ENCODE data around the gene CLSTN2. TPM values are rescaled to one million over a fixed set of nuclear protein-coding genes. Genes with fewer than 3 reads are reported as not detected.

The CLSTN2 gene
- total and polyA plus RNA-seq, 2 experiments from 2014 or later, result 3.5 to 7.0 TPM

- no peaks in the 10 kb centered on the region for H3K4me1 ChIP-seq (ENCODE audit: low read depth)
- H3K27me3 ChIP-seq, result no peaks in the 10 kb centered on the region
- no peaks in the 10 kb centered on the region for H3K36me3 ChIP-seq
- no peak for TF ChIP-seq CTCF (IDR thresholded peaks at IDR 0.05; ENCODE audit: low read depth, low read length)
- no peaks in the 10 kb centered on the region for H3K9me3 ChIP-seq (ENCODE audit: low read depth)
- DNase-seq (ENCODE audit: low read depth in 1 of 2, low spot score in 1 of 2), result no peak
- no peak overlapping the region for H3K27ac ChIP-seq
- no peak overlapping the region for H3K4me3 ChIP-seq
Measured at GRCh38 chr3:140187028-140187427, 252.0 kb downstream of the CLSTN2 start.

GRCh38 chr3:140187656-140188221 lies 252.8 kb downstream of the CLSTN2 start:
- Histone ChIP-seq H3K27me3 (no peaks in the 10 kb centered on the region), H3K4me1 (ENCODE audit: low read depth) (no peaks in the 10 kb centered on the region), H3K27ac (no peak overlapping the region), H3K36me3 (no peaks in the 10 kb centered on the region), H3K4me3 (no peak overlapping the region), H3K9me3 (ENCODE audit: low read depth) (no peaks in the 10 kb centered on the region)
- no peak for DNase-seq (ENCODE audit: low read depth in 1 of 2, low spot score in 1 of 2)
- no peak for TF ChIP-seq CTCF (IDR thresholded peaks at IDR 0.05; ENCODE audit: low read depth, low read length)

- no peaks in the 10 kb centered on the region for H3K27me3 ChIP-seq
- no peak overlapping the region for H3K27ac ChIP-seq
- no peak for TF ChIP-seq CTCF (IDR thresholded peaks at IDR 0.05; ENCODE audit: low read depth, low read length)
- no peaks in the 10 kb centered on the region for H3K4me1 ChIP-seq (ENCODE audit: low read depth)
- no peaks in the 10 kb centered on the region for H3K36me3 ChIP-seq
- H3K4me3 ChIP-seq, result no peak overlapping the region
- DNase-seq (ENCODE audit: low read depth in 1 of 2, low spot score in 1 of 2), result no peak
- no peaks in the 10 kb centered on the region for H3K9me3 ChIP-seq (ENCODE audit: low read depth)
Measured at GRCh38 chr3:140188285-140188684, 253.3 kb downstream of the CLSTN2 start.

- Histone ChIP-seq H3K4me1 (ENCODE audit: low read depth) (no peaks in the 10 kb centered on the region), H3K36me3 (no peaks in the 10 kb centered on the region), H3K4me3 (no peak overlapping the region), H3K27ac (no peak overlapping the region), H3K27me3 (no peaks in the 10 kb centered on the region), H3K9me3 (ENCODE audit: low read depth) (no peaks in the 10 kb centered on the region)
- TF ChIP-seq CTCF (IDR thresholded peaks at IDR 0.05; ENCODE audit: low read depth, low read length), result no peak
- DNase-seq (ENCODE audit: low read depth in 1 of 2, low spot score in 1 of 2), result no peak
Measured at GRCh38 chr3:140189267-140189666, 254.3 kb downstream of the CLSTN2 start.

- Histone ChIP-seq H3K4me3 (no peak overlapping the region), H3K9me3 (ENCODE audit: low read depth) (no peaks in the 10 kb centered on the region), H3K27me3 (no peaks in the 10 kb centered on the region), H3K36me3 (no peaks in the 10 kb centered on the region), H3K4me1 (ENCODE audit: low read depth) (no peaks in the 10 kb centered on the region), H3K27ac (no peak overlapping the region)
- DNase-seq (ENCODE audit: low read depth in 1 of 2, low spot score in 1 of 2), result no peak
- no peak for TF ChIP-seq CTCF (IDR thresholded peaks at IDR 0.05; ENCODE audit: low read depth, low read length)
Measured at GRCh38 chr3:140189976-140190375, 255.0 kb downstream of the CLSTN2 start.

All from cardiac muscle cell (in vitro differentiated cells and primary cell).